ENCODE results near the gene CCDC187. TPM values are rescaled to one million over a fixed set of nuclear protein-coding genes. Genes with fewer than 3 reads are reported as not detected.

CCDC187 gene
- total RNA-seq, 1 donor from 2014 or later, result not detected

- no peaks in the 10 kb centered on the region for H4K20me1 ChIP-seq (ENCODE audit: low read depth)
- H3F3A ChIP-seq (ENCODE audit: low read depth), result peaks cover 5% of the 10 kb centered on the region
- Mint-ChIP-seq H3K27me3 (ENCODE audit: insufficient read depth, low read depth) (no peaks in the 10 kb centered on the region), H3K4me3 (no peak overlapping the region), H3K36me3 (no peaks in the 10 kb centered on the region), H3K9me3 (no peaks in the 10 kb centered on the region), H3K27ac (no peak overlapping the region), H3K4me1 (peaks cover 15% of the 10 kb centered on the region)
- H3K4me2 ChIP-seq, result no peak overlapping the region
- no peaks in the 10 kb centered on the region for H3K79me2 ChIP-seq (ENCODE audit: low read depth)
- no peaks in the 10 kb centered on the region for H3K9me3 ChIP-seq (ENCODE audit: low read depth)
- no peaks in the 10 kb centered on the region for H3K27me3 ChIP-seq
- H3K4me1 ChIP-seq, result no peaks in the 10 kb centered on the region
- H3K36me3 ChIP-seq, result no peaks in the 10 kb centered on the region
- TF ChIP-seq EZH2 (IDR thresholded peaks at IDR 0.05) (no peak), CTCF (IDR thresholded peaks at IDR 0.05) (no peak), EZH2phosphoT487 (IDR thresholded peaks at IDR 0.05) (no peak)
- no peak overlapping the region for H3K27ac ChIP-seq
- H3K4me3 ChIP-seq, result no peak overlapping the region
- no peak for DNase-seq (ENCODE audit: low spot score)
- no peak overlapping the region for H3K9ac ChIP-seq
- no peak overlapping the region for H2AFZ ChIP-seq (replicated peaks)
Observed at GRCh38 chr9:136297016-136297691, 6.7 kb downstream of the CCDC187 start.

GRCh38 chr9:136296434-136297015 lies 7.4 kb downstream of the CCDC187 start:
- Mint-ChIP-seq H3K36me3 (no peaks in the 10 kb centered on the region), H3K9me3 (no peaks in the 10 kb centered on the region), H3K27ac (no peak overlapping the region), H3K27me3 (ENCODE audit: insufficient read depth, low read depth) (no peaks in the 10 kb centered on the region), H3K4me1 (peaks cover 15% of the 10 kb centered on the region), H3K4me3 (no peak overlapping the region)
- Histone ChIP-seq H2AFZ (replicated peaks) (no peak overlapping the region), H3K4me2 (no peak overlapping the region), H3K79me2 (ENCODE audit: low read depth) (no peaks in the 10 kb centered on the region), H3K9ac (no peak overlapping the region), H3F3A (ENCODE audit: low read depth) (peaks cover 5% of the 10 kb centered on the region), H3K36me3 (no peaks in the 10 kb centered on the region), H3K4me1 (no peaks in the 10 kb centered on the region), H4K20me1 (ENCODE audit: low read depth) (no peaks in the 10 kb centered on the region), H3K27me3 (no peaks in the 10 kb centered on the region), H3K27ac (no peak overlapping the region), H3K9me3 (ENCODE audit: low read depth) (no peaks in the 10 kb centered on the region), H3K4me3 (no peak overlapping the region)
- no peak for DNase-seq (ENCODE audit: low spot score)
- no peak for TF ChIP-seq EZH2phosphoT487 (IDR thresholded peaks at IDR 0.05)
- no peak for TF ChIP-seq CTCF (IDR thresholded peaks at IDR 0.05)
- TF ChIP-seq EZH2 (IDR thresholded peaks at IDR 0.05), result no peak

GRCh38 chr9:136295542-136296433 lies 8.1 kb downstream of the CCDC187 start:
- peaks cover 14% of the 10 kb centered on the region for H3K4me1 Mint-ChIP-seq
- Histone ChIP-seq H2AFZ (replicated peaks) (no peak overlapping the region), H3K4me3 (no peak overlapping the region)

More at GRCh38 chr9:136295542-136296433, 8.1 kb downstream of the CCDC187 start:
- Histone ChIP-seq H3K9ac (no peak overlapping the region), H3F3A (ENCODE audit: low read depth) (peaks cover 5% of the 10 kb centered on the region), H4K20me1 (ENCODE audit: low read depth) (no peaks in the 10 kb centered on the region), H3K27me3 (no peaks in the 10 kb centered on the region), H3K9me3 (ENCODE audit: low read depth) (no peaks in the 10 kb centered on the region), H3K79me2 (ENCODE audit: low read depth) (no peaks in the 10 kb centered on the region), H3K36me3 (no peaks in the 10 kb centered on the region), H3K27ac (no peak overlapping the region), H3K4me1 (no peaks in the 10 kb centered on the region), H3K4me2 (no peak overlapping the region)
- no peak for DNase-seq (ENCODE audit: low spot score)
- TF ChIP-seq EZH2phosphoT487 (IDR thresholded peaks at IDR 0.05), result no peak
- TF ChIP-seq CTCF (IDR thresholded peaks at IDR 0.05), result no peak
- TF ChIP-seq EZH2 (IDR thresholded peaks at IDR 0.05), result no peak
- H3K27me3 Mint-ChIP-seq (ENCODE audit: insufficient read depth, low read depth), result no peaks in the 10 kb centered on the region
- H3K27ac Mint-ChIP-seq, result no peak overlapping the region
- no peaks in the 10 kb centered on the region for H3K9me3 Mint-ChIP-seq
- H3K4me3 Mint-ChIP-seq, result no peak overlapping the region
- H3K36me3 Mint-ChIP-seq, result no peaks in the 10 kb centered on the region
